HG03095 (cell line): ENCODE data around the gene BTBD2.
"Not testable (repeated sequence)": the region's sequence is repeated elsewhere in the genome, so short reads cannot be mapped to it uniquely, and the experiment has no call there.

Experiments
- ATAC-seq: cut with Tn5 transposase; IDR thresholded peaks from one replicate; pipeline ENCODE4 v1.9.1; 2021; ENCODE audit warnings: moderate library complexity; ENCODE audit not compliant: unreplicated experiment

BTBD2 gene

GRCh38 chr19:2040647-2041432, 25.3 kb upstream of the BTBD2 start:
- no peak for ATAC-seq

- ATAC-seq: no peak
Measured at GRCh38 chr19:2039959-2040646, 24.6 kb upstream of the BTBD2 start.

GRCh38 chr19:2039089-2039958, 23.8 kb upstream of the BTBD2 start:
- ATAC-seq: no peak

- no peak for ATAC-seq
Measured at GRCh38 chr19:2038284-2039088, 23.0 kb upstream of the BTBD2 start.

GRCh38 chr19:2037651-2038255, 22.2 kb upstream of the BTBD2 start:
- no peak for ATAC-seq

GRCh38 chr19:2036424-2036823, 20.9 kb upstream of the BTBD2 start:
- no peak for ATAC-seq

GRCh38 chr19:2035590-2035991, 20.1 kb upstream of the BTBD2 start:
- no peak for ATAC-seq

- no peak for ATAC-seq
Measured at GRCh38 chr19:2034729-2035589, 19.4 kb upstream of the BTBD2 start.

- not testable (repeated sequence) for ATAC-seq
Measured at GRCh38 chr19:2034253-2034652, 18.7 kb upstream of the BTBD2 start.

- no peak for ATAC-seq
Measured at GRCh38 chr19:2033825-2034159, 18.3 kb upstream of the BTBD2 start.

GRCh38 chr19:2033115-2033824, 17.8 kb upstream of the BTBD2 start:
- no peak for ATAC-seq

- ATAC-seq: no peak
Measured at GRCh38 chr19:2032296-2032941, 16.9 kb upstream of the BTBD2 start.

GRCh38 chr19:2027361-2027760, 11.8 kb upstream of the BTBD2 start:
- ATAC-seq: no peak

- no peak for ATAC-seq
Measured at GRCh38 chr19:2026770-2027169, 11.3 kb upstream of the BTBD2 start.

- no peak for ATAC-seq
Measured at GRCh38 chr19:2022289-2022688, 6.8 kb upstream of the BTBD2 start.

GRCh38 chr19:2021453-2022140, 6.1 kb upstream of the BTBD2 start:
- ATAC-seq: no peak

GRCh38 chr19:2018752-2019151, 3.2 kb upstream of the BTBD2 start:
- ATAC-seq: no peak
